ENCODE measurements around the gene TGFBR3L. TPM values are rescaled to one million over a fixed set of nuclear protein-coding genes. Genes with fewer than 3 reads are reported as not detected.

The TGFBR3L gene
- total and polyA plus RNA-seq, 2 of the 13 experiments (the other 11 are each of a cell fraction or from before 2014, with no cell fraction given) = 0.20 to 1.0 TPM

DNA sequence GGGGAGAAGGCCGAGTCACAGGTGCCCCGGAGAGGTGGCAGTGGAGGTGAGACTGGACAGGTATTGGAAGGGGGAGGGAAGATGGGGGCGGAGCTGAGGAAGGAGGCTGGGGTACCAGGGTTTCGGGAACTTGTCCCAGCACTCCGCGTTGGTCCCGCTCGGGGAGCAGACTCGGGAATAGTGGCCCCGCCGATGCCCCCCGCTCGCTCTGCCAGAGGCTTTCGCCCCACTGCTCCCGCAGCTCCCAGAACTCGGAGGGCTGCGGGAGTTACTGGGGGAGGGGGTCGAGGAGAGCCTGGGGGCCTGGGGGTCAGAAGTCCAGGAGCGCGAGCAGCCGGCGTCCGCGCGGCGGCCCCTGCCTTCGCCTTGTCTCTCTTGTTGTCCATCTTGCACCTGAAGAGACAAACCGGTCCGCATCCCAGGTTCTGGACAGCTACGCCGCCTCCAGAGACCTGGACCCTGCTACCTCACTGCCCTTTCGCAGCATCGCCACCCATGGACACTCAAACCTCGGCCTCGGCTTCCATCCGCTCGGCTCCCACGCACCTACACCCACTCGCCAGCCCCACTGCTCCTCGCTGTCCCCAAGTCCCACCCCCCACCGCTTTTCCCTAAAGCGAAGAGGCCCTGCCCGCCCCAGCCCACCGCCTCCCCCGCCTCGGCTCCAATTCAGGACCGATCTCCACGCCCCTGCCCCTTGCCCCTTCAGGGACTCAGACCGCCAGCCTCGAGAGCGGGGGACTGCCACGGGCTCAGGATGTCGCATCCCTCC lies 41.1 kb upstream of the TGFBR3L start:
- no peaks in the 10 kb centered on the region for H3K36me3 ChIP-seq (replicated peaks in 1 of 2; ENCODE audit: control insufficient read depth in 1 of 2, insufficient read depth in 2 of 2, low read length in 2 of 2)
- TF ChIP-seq SP4 (CRISPR knock-in tag; IDR thresholded peaks at IDR 0.05) = no peak
- no peak for TF ChIP-seq GABPA (IDR thresholded peaks at IDR 0.05; ENCODE audit: low read depth, low read length)
- TF ChIP-seq GABPA (CRISPR knock-in tag; IDR thresholded peaks at IDR 0.05; ENCODE audit: low read depth) = no peak
- TF ChIP-seq, protein P1, sequence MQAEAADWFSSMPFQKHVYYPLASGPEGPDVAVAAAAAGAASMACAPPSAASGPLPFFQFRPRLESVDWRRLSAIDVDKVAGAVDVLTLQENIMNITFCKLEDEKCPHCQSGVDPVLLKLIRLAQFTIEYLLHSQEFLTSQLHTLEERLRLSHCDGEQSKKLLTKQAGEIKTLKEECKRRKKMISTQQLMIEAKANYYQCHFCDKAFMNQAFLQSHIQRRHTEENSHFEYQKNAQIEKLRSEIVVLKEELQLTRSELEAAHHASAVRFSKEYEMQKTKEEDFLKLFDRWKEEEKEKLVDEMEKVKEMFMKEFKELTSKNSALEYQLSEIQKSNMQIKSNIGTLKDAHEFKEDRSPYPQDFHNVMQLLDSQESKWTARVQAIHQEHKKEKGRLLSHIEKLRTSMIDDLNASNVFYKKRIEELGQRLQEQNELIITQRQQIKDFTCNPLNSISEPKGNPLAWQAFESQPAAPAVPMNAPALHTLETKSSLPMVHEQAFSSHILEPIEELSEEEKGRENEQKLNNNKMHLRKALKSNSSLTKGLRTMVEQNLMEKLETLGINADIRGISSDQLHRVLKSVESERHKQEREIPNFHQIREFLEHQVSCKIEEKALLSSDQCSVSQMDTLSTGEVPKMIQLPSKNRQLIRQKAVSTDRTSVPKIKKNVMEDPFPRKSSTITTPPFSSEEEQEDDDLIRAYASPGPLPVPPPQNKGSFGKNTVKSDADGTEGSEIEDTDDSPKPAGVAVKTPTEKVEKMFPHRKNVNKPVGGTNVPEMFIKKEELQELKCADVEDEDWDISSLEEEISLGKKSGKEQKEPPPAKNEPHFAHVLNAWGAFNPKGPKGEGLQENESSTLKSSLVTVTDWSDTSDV (CRISPR knock-in tag; IDR thresholded peaks at IDR 0.05) = no peak
- TF ChIP-seq ZNF646 (CRISPR knock-in tag; IDR thresholded peaks at IDR 0.05) = no peak
- TF ChIP-seq FOXK1 (CRISPR knock-in tag; IDR thresholded peaks at IDR 0.05; ENCODE audit: borderline replicate concordance, low read depth) = no peak
- TF ChIP-seq AGO1 (IDR thresholded peaks at IDR 0.05; ENCODE audit: low read depth, low read length, poor library complexity, severe bottlenecking) = peak; percentile 17
- peak; percentile 52 for TF ChIP-seq HNRNPK (IDR thresholded peaks at IDR 0.05; ENCODE audit: low read depth, low read length, poor library complexity, severe bottlenecking)
- no peak for TF ChIP-seq BCL6 (CRISPR knock-in tag; IDR thresholded peaks at IDR 0.05)
- H3K9ac ChIP-seq (ENCODE audit: insufficient read depth, low read depth, low read length) = no peak overlapping the region
- no peak overlapping the region for H2AFZ ChIP-seq (ENCODE audit: low read length)
- H3K79me2 ChIP-seq (ENCODE audit: insufficient read depth, low read length) = no peaks in the 10 kb centered on the region
- no peak overlapping the region for H3K27ac ChIP-seq (ENCODE audit: extremely low read length, insufficient read depth, low read length)
- peaks cover 0 to 4% of the 10 kb centered on the region in 2 experiments; a peak in 1 of 5 replicates for H3K27me3 ChIP-seq (ENCODE audit: control insufficient read depth in 1 of 2, insufficient read depth in 2 of 2, low read length in 2 of 2)
- CTCF ChIA-PET (ENCODE audit: low intra/inter-chr PET ratio, low total read pairs) = no interaction called here
- no peaks in the 10 kb centered on the region; the same call in 1 of the 2 replicates for H4K20me1 ChIP-seq (ENCODE audit: insufficient read depth, low read length)
- intact Hi-C loops (cut with micrococcal nuclease; ENCODE audit: unreplicated experiment) (loop anchor here (10.0 kb wide), 1 partner anchor 1139 kb away; the partner anchor contains the start of genes GPR108 and TRIP10), in situ Hi-C loops (cut with HindIII; ENCODE audit: extremely low pct_ligation_motif_present, low pct_unique_long_range_greater_than_20kb) (no loop called here)
- no TSS peak for BruUV-seq (replicated peaks)
- ATAC-seq = no peak
- H3K4me1 ChIP-seq (ENCODE audit: insufficient read depth, low read length) = peaks cover 42% of the 10 kb centered on the region
- no peak for FAIRE-seq
- 70% methylated on average over 44 of the region's 53 CpGs for WGBS (ENCODE audit: low lambda C conversion rate)
- no peak for DNase-seq (ENCODE audit: low spot score)
- H3K4me3 ChIP-seq (replicated peaks in 1 of 3; ENCODE audit: insufficient read depth in 1 of 3, low read depth in 2 of 3, low read length in 3 of 3) = peak overlapping the region; percentile 40 to 73 (median 59); a peak in 4 of 6 replicates
- POLR2A ChIA-PET = no interaction called here
- no peaks in the 10 kb centered on the region for H3K9me3 ChIP-seq (ENCODE audit: low read length)
- peak overlapping the region; percentile 97 for H3K4me2 ChIP-seq (ENCODE audit: low read depth, low read length)

Data from HepG2 (cell line).